NCI-H2107 treated with DMSO at 0.1 percent for 48 hours (cell line): ENCODE data around the gene RASIP1.
A peak's percentile ranks its signal among the peaks of the same experiment; 100 is the strongest.

Experiments used
- DNase-seq: peaks from one replicate; lab custom pipeline; 2025; ENCODE audit not compliant: unreplicated experiment; lab: John Stamatoyannopoulos, UW

The RASIP1 gene

GRCh38 chr19:48678201-48678600 lies 62.2 kb downstream of the RASIP1 start:
- DNase-seq = no peak

GRCh38 chr19:48676887-48677286 lies 63.5 kb downstream of the RASIP1 start:
- peak; percentile 36 for DNase-seq

- DNase-seq = no peak
These were observed 63.9 kb downstream of the RASIP1 start for GRCh38 chr19:48676487-48676886.

- peak; percentile 55 for DNase-seq
These were observed 65.2 kb downstream of the RASIP1 start for GRCh38 chr19:48674921-48675824.

- DNase-seq = no peak
These were observed 66.1 kb downstream of the RASIP1 start for GRCh38 chr19:48674216-48674809.

GRCh38 chr19:48673436-48674100 lies 66.8 kb downstream of the RASIP1 start:
- DNase-seq = no peak

- no peak for DNase-seq
These were observed 67.4 kb downstream of the RASIP1 start, which contains the start of gene NTN5 for GRCh38 chr19:48672994-48673393. Gene NTN5, minus strand, starts transcription at chr19:48673017. Its CDS starts 2,031 bp downstream, at chr19:48670986.

- no peak for DNase-seq
These were observed 68.9 kb downstream of the RASIP1 start for GRCh38 chr19:48671446-48671995.

GRCh38 chr19:48670699-48671445 lies 69.5 kb downstream of the RASIP1 start:
- DNase-seq = no peak
